ENCODE data around the gene OCRL. TPM values are rescaled to one million over a fixed set of nuclear protein-coding genes. Genes with fewer than 3 reads are reported as not detected.

The OCRL gene
- 13.0 and 17.2 TPM in 2 replicates for total RNA-seq (2014; rRNA removed; shearing (Covaris generic))
- polyA plus RNA-seq (2016; fragmentation: Nextera tagmentation; extraction: Ambion mirVana): 10.5 and 10.6 TPM in 2 replicates

GRCh38 chrX:129540068-129540653, at the start of gene OCRL:
Gene OCRL (plus strand): TSS chrX:129540259. CDS start chrX:129540440, 181 bp downstream.
- no peaks in the 10 kb centered on the region for H3K9me2 ChIP-seq (ENCODE audit: insufficient read depth)
- peak within 1 kb of the TSS; percentile 79 for H3K4me3 ChIP-seq
- H3K4me2 ChIP-seq (ENCODE audit: unreplicated experiment): peak within 1 kb of the TSS; percentile 68
- H3K9me3 ChIP-seq (ENCODE audit: low read depth): no peaks in the 10 kb centered on the region
- H3K27me3 ChIP-seq (replicated peaks; ENCODE audit: insufficient read depth): no peaks in the 10 kb centered on the region
- in situ Hi-C loops (cut with MboI): no loop called here
- TF ChIP-seq EZH2phosphoT487 (IDR thresholded peaks at IDR 0.05; ENCODE audit: insufficient read depth, low read depth) (no peak), EZH2 (IDR thresholded peaks at IDR 0.05; ENCODE audit: insufficient read depth, poor library complexity, severe bottlenecking) (no peak)
- H3K36me3 ChIP-seq (ENCODE audit: low read depth): no peaks in the 10 kb centered on the region
- peak within 1 kb of the TSS; percentile 94 for H3K9ac ChIP-seq
- peak within 1 kb of the TSS; percentile 81 for H2AFZ ChIP-seq
- H3K27ac ChIP-seq: peak within 1 kb of the TSS; percentile 30; the same call in 1 of the 2 replicates
- peaks cover 4% of the 10 kb centered on the region; the same call in 1 of the 2 replicates for H3F3A ChIP-seq (ENCODE audit: insufficient read depth)
- WGBS, 2 experiments (ENCODE audit: low coverage in 1 of 2, low lambda C conversion rate in 2 of 2, missing lambda C conversion rate in 2 of 2): 0% methylated on average over 10 to 17 of the region's 60 CpGs
- no peaks in the 10 kb centered on the region for H4K20me1 ChIP-seq (ENCODE audit: insufficient read depth)
- peaks cover 12% of the 10 kb centered on the region; the same call in 1 of the 2 replicates for H3K79me2 ChIP-seq (ENCODE audit: insufficient read depth)
- H3K4me1 ChIP-seq (ENCODE audit: insufficient read depth): no peaks in the 10 kb centered on the region
- peak; percentile 74 for DNase-seq

- DNase-seq: no peak
- Histone ChIP-seq H3K9me2 (ENCODE audit: insufficient read depth) (no peaks in the 10 kb centered on the region), H3K27ac (no peak overlapping the region), H3K9ac (no peak overlapping the region), H3K36me3 (ENCODE audit: low read depth) (peaks cover 25% of the 10 kb centered on the region), H3K4me2 (ENCODE audit: unreplicated experiment) (no peak overlapping the region), H3K4me1 (ENCODE audit: insufficient read depth) (peaks cover 17% of the 10 kb centered on the region), H3F3A (ENCODE audit: insufficient read depth) (0 out of 2 replicates have a peak, but pooled peaks cover 10% of the 10 kb centered on the region), H4K20me1 (ENCODE audit: insufficient read depth) (no peaks in the 10 kb centered on the region), H2AFZ (no peak overlapping the region), H3K79me2 (ENCODE audit: insufficient read depth) (no peaks in the 10 kb centered on the region), H3K9me3 (ENCODE audit: low read depth) (no peaks in the 10 kb centered on the region), H3K4me3 (no peak overlapping the region), H3K27me3 (replicated peaks; ENCODE audit: insufficient read depth) (no peaks in the 10 kb centered on the region)
- TF ChIP-seq EZH2 (IDR thresholded peaks at IDR 0.05; ENCODE audit: insufficient read depth, poor library complexity, severe bottlenecking): no peak
- no peak for TF ChIP-seq EZH2phosphoT487 (IDR thresholded peaks at IDR 0.05; ENCODE audit: insufficient read depth, low read depth)
- in situ Hi-C loops (cut with MboI): no loop called here
- 97 to 98% methylated on average over 2 of the region's 2 CpGs for WGBS, 2 experiments (ENCODE audit: low coverage in 1 of 2, low lambda C conversion rate in 2 of 2, missing lambda C conversion rate in 2 of 2)
Measured at GRCh38 chrX:129490330-129490729, 49.7 kb upstream of the OCRL start.

- no peaks in the 10 kb centered on the region for H3K9me3 ChIP-seq (ENCODE audit: low read depth)
- peak overlapping the region; percentile 50 for H3K27ac ChIP-seq
- TF ChIP-seq EZH2 (IDR thresholded peaks at IDR 0.05; ENCODE audit: insufficient read depth, poor library complexity, severe bottlenecking) (no peak), EZH2phosphoT487 (IDR thresholded peaks at IDR 0.05; ENCODE audit: insufficient read depth, low read depth) (no peak)
- H3K9me2 ChIP-seq (ENCODE audit: insufficient read depth): no peaks in the 10 kb centered on the region
- no peak overlapping the region for H3K4me2 ChIP-seq (ENCODE audit: unreplicated experiment)
- H3F3A ChIP-seq (ENCODE audit: insufficient read depth): peaks cover 27% of the 10 kb centered on the region
- H3K36me3 ChIP-seq (ENCODE audit: low read depth): peaks cover 13% of the 10 kb centered on the region
- H3K4me3 ChIP-seq: no peak overlapping the region
- H2AFZ ChIP-seq: no peak overlapping the region
- peak; percentile 81 for DNase-seq
- 47 to 50% methylated on average over 4 of the region's 4 CpGs for WGBS, 2 experiments (ENCODE audit: low coverage in 1 of 2, low lambda C conversion rate in 2 of 2, missing lambda C conversion rate in 2 of 2)
- in situ Hi-C loops (cut with MboI): no loop called here
- H3K79me2 ChIP-seq (ENCODE audit: insufficient read depth): no peaks in the 10 kb centered on the region
- peaks cover 34% of the 10 kb centered on the region for H3K4me1 ChIP-seq (ENCODE audit: insufficient read depth)
- no peak overlapping the region for H3K9ac ChIP-seq
- no peaks in the 10 kb centered on the region for H4K20me1 ChIP-seq (ENCODE audit: insufficient read depth)
- no peaks in the 10 kb centered on the region for H3K27me3 ChIP-seq (replicated peaks; ENCODE audit: insufficient read depth)
Measured at GRCh38 chrX:129493643-129494042, 46.4 kb upstream of the OCRL start.

- in situ Hi-C loops (cut with MboI): no loop called here
- H3K79me2 ChIP-seq (ENCODE audit: insufficient read depth): no peaks in the 10 kb centered on the region
- no peak overlapping the region for H3K9ac ChIP-seq
- H3F3A ChIP-seq (ENCODE audit: insufficient read depth): peaks cover 27% of the 10 kb centered on the region
- no peak for DNase-seq
- peaks cover 13% of the 10 kb centered on the region for H3K36me3 ChIP-seq (ENCODE audit: low read depth)
- H3K9me2 ChIP-seq (ENCODE audit: insufficient read depth): no peaks in the 10 kb centered on the region
- no peaks in the 10 kb centered on the region for H3K27me3 ChIP-seq (replicated peaks; ENCODE audit: insufficient read depth)
- H3K9me3 ChIP-seq (ENCODE audit: low read depth): no peaks in the 10 kb centered on the region
- H3K4me3 ChIP-seq: no peak overlapping the region
- H3K27ac ChIP-seq: no peak overlapping the region
- no peak overlapping the region for H3K4me2 ChIP-seq (ENCODE audit: unreplicated experiment)
- 64 to 81% methylated on average over 2 of the region's 2 CpGs for WGBS, 2 experiments (ENCODE audit: low coverage in 1 of 2, low lambda C conversion rate in 2 of 2, missing lambda C conversion rate in 2 of 2)
- TF ChIP-seq EZH2phosphoT487 (IDR thresholded peaks at IDR 0.05; ENCODE audit: insufficient read depth, low read depth) (no peak), EZH2 (IDR thresholded peaks at IDR 0.05; ENCODE audit: insufficient read depth, poor library complexity, severe bottlenecking) (no peak)
- H2AFZ ChIP-seq: no peak overlapping the region
- no peaks in the 10 kb centered on the region for H4K20me1 ChIP-seq (ENCODE audit: insufficient read depth)
- peaks cover 34% of the 10 kb centered on the region for H3K4me1 ChIP-seq (ENCODE audit: insufficient read depth)
Measured at GRCh38 chrX:129494887-129495286, 45.2 kb upstream of the OCRL start.
